Islet precursor cell (in vitro differentiated cells): ENCODE results near the gene UNC13C.

Source experiments
- DNase-seq: peaks from one replicate; pipeline ENCODE4 v3.0.0-alpha.2; 2018

Gene UNC13C

GRCh38 chr15:54504695-54505094 lies 526.5 kb downstream of the UNC13C start:
- DNase-seq, result no peak

- DNase-seq, result no peak
Measured at GRCh38 chr15:54506977-54507524, 528.8 kb downstream of the UNC13C start.

- no peak for DNase-seq
Measured at GRCh38 chr15:54514601-54515000, 536.4 kb downstream of the UNC13C start.

- no peak for DNase-seq
Measured at GRCh38 chr15:54515664-54516582, 537.7 kb downstream of the UNC13C start.

GRCh38 chr15:54517366-54517765 lies 539.1 kb downstream of the UNC13C start:
- DNase-seq, result no peak

GRCh38 chr15:54518156-54518882 lies 540.1 kb downstream of the UNC13C start:
- no peak for DNase-seq

GRCh38 chr15:54519577-54519976 lies 541.3 kb downstream of the UNC13C start:
- DNase-seq, result no peak

- DNase-seq, result no peak
Measured at GRCh38 chr15:54520616-54521015, 542.4 kb downstream of the UNC13C start.

GRCh38 chr15:54521206-54521605 lies 543.0 kb downstream of the UNC13C start:
- no peak for DNase-seq

GRCh38 chr15:54528021-54528420 lies 549.8 kb downstream of the UNC13C start:
- DNase-seq, result no peak

- no peak for DNase-seq
Measured at GRCh38 chr15:54540721-54541120, 562.5 kb downstream of the UNC13C start.

- no peak for DNase-seq
Measured at GRCh38 chr15:54547491-54547890, 569.2 kb downstream of the UNC13C start.

- DNase-seq, result no peak
Measured at GRCh38 chr15:54550954-54551353, 572.7 kb downstream of the UNC13C start.

- DNase-seq, result no peak
Measured at GRCh38 chr15:54556231-54556630, 578.0 kb downstream of the UNC13C start.

GRCh38 chr15:54559405-54560069 lies 581.3 kb downstream of the UNC13C start:
- no peak for DNase-seq

- DNase-seq, result no peak
Measured at GRCh38 chr15:54560417-54560816, 582.2 kb downstream of the UNC13C start.

- DNase-seq, result no peak
Measured at GRCh38 chr15:54564166-54564565, 585.9 kb downstream of the UNC13C start.

GRCh38 chr15:54566654-54567053 lies 588.4 kb downstream of the UNC13C start:
- no peak for DNase-seq

- no peak for DNase-seq
Measured at GRCh38 chr15:54567408-54568035, 589.3 kb downstream of the UNC13C start.

- no peak for DNase-seq
Measured at GRCh38 chr15:54568381-54568780, 590.1 kb downstream of the UNC13C start.

- DNase-seq, result no peak
Measured at GRCh38 chr15:54571576-54571975, 593.3 kb downstream of the UNC13C start.

GRCh38 chr15:54575586-54575985 lies 597.3 kb downstream of the UNC13C start:
- no peak for DNase-seq
